ENCODE results near the gene HLA-DOA.

DNA sequence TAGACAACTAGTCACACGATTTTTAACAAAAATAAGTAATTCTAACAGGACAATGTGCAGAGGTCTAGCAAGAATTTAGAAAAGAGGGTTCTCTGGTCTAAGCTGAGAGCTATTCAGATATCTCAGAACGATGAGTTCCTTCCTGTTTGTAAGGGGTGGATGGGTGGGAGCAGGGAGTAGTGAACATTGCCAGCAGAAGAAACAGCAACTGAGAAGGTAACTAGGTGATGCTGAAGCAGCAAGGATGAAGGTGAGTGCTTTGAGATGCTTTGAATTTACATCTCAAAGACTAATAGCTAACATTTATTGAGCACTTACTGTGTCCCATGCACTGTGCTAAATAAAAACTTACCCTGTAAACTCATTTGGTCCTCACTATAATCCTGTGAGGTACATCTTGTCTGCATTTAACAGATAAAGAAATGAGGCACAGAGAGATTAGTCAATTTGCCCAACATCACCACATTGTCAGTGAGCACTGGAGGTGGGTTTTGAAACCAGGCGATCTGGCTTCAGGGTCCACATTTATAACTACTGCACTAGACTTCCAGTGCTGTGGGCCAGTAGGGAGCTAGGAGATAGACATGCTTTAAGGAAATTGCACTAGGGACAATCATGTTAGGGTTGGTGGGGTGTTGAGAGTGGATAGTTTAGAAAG, 25.3 kb downstream of the HLA-DOA start:
- TF ChIP-seq POLR2A (IDR thresholded peaks at IDR 0.05) (no peak), CTCF (IDR thresholded peaks at IDR 0.05 in 4 of 5, conservative IDR thresholded peaks at IDR 0.05 in 1 of 5) (no peak)
